HG03575 (cell line): ENCODE data around the gene MCCD1.

ENCODE experiments used
- ATAC-seq: cut with Tn5 transposase; IDR thresholded peaks from one replicate; pipeline ENCODE4 v1.9.1; 2021; ENCODE audit not compliant: unreplicated experiment, insufficient number of reproducible peaks, low FRiP score; ENCODE audit errors: extremely low read depth

Gene MCCD1

GRCh38 chr6:31559958-31560696 is 31.4 kb downstream of the MCCD1 start:
- ATAC-seq: no peak

GRCh38 chr6:31560697-31561058 is 31.9 kb downstream of the MCCD1 start:
- no peak for ATAC-seq

- ATAC-seq: no peak
Observed at GRCh38 chr6:31567531-31568370, 39.0 kb downstream of the MCCD1 start.

GRCh38 chr6:31568537-31568961 is 39.8 kb downstream of the MCCD1 start:
- ATAC-seq: peak; percentile 33

GRCh38 chr6:31569861-31570536 is 41.2 kb downstream of the MCCD1 start:
- no peak for ATAC-seq

GRCh38 chr6:31572041-31572911 is 43.5 kb downstream of the MCCD1 start, which contains the start of gene LTA:
LTA (plus strand) TSS chr6:31572289; CDS start chr6:31572743, 454 bp downstream.
- peak; percentile 27 for ATAC-seq

GRCh38 chr6:31573239-31574105 is 44.7 kb downstream of the MCCD1 start:
- no peak for ATAC-seq

- ATAC-seq: no peak
Observed at GRCh38 chr6:31574106-31575061, 45.6 kb downstream of the MCCD1 start.

- ATAC-seq: no peak
Observed at GRCh38 chr6:31575335-31575901, 46.7 kb downstream of the MCCD1 start, which contains the start of gene TNF. TNF (plus strand) TSS chr6:31575565; CDS start chr6:31575742, 177 bp downstream.

GRCh38 chr6:31575952-31576685 is 47.4 kb downstream of the MCCD1 start:
- no peak for ATAC-seq

GRCh38 chr6:31576897-31577578 is 48.3 kb downstream of the MCCD1 start:
- ATAC-seq: no peak

GRCh38 chr6:31577579-31577966 is 48.8 kb downstream of the MCCD1 start:
- ATAC-seq: no peak

- no peak for ATAC-seq
Observed at GRCh38 chr6:31578184-31579118, 49.7 kb downstream of the MCCD1 start.

- no peak for ATAC-seq
Observed at GRCh38 chr6:31579119-31579505, 50.4 kb downstream of the MCCD1 start.
